HEK293 (cell line): ENCODE results near the gene MGLL.

Experiments used
- RBAK ChIP-seq: fragments of 450-650 bp; formaldehyde crosslinking; IDR thresholded peaks from 2 replicates; pipeline ENCODE4 v1.5.1; 2016; ENCODE audit warnings: missing biosample characterization, missing genetic modification characterization
- ZNF133 ChIP-seq: fragments of 450-650 bp; formaldehyde crosslinking; IDR thresholded peaks from 2 replicates; pipeline ENCODE4 v1.5.1; 2016; ENCODE audit warnings: missing biosample characterization, missing genetic modification characterization
- ZNF221 ChIP-seq: fragments of 450-650 bp; formaldehyde crosslinking; IDR thresholded peaks from 2 replicates; pipeline ENCODE4 v1.5.1; 2017; ENCODE audit warnings: missing biosample characterization, missing genetic modification characterization, borderline replicate concordance
- ZNF776 ChIP-seq: fragments of 450-650 bp; formaldehyde crosslinking; IDR thresholded peaks from 2 replicates; pipeline ENCODE4 v1.5.0; 2017; ENCODE audit warnings: missing biosample characterization, missing genetic modification characterization, borderline replicate concordance
- ZNF792 ChIP-seq: fragments of 450-650 bp; formaldehyde crosslinking; IDR thresholded peaks from 2 replicates; pipeline ENCODE4 v1.5.1; 2016; ENCODE audit warnings: missing biosample characterization, missing genetic modification characterization
- TF ChIP-seq, protein P1 (sequence below): fragments of 450-650 bp; formaldehyde crosslinking; IDR thresholded peaks from 2 replicates; pipeline ENCODE4 v1.5.1; 2016; ENCODE audit warnings: missing biosample characterization, missing genetic modification characterization
- TF ChIP-seq, protein P2 (sequence below): fragments of 450-650 bp; formaldehyde crosslinking; IDR thresholded peaks from 2 replicates; pipeline ENCODE4 v1.5.1; 2017; ENCODE audit warnings: missing biosample characterization, mild to moderate bottlenecking, missing genetic modification characterization, moderate library complexity
- TF ChIP-seq, protein P3 (sequence below): fragments of 450-650 bp; formaldehyde crosslinking; IDR thresholded peaks from 2 replicates; pipeline ENCODE4 v1.5.1; 2016; ENCODE audit warnings: missing biosample characterization, missing genetic modification characterization
- TF ChIP-seq, protein P4 (sequence below): fragments of 450-650 bp; formaldehyde crosslinking; IDR thresholded peaks from 2 replicates; pipeline ENCODE4 v1.5.1; 2016; ENCODE audit warnings: missing biosample characterization, missing genetic modification characterization, low read depth

DNA sequence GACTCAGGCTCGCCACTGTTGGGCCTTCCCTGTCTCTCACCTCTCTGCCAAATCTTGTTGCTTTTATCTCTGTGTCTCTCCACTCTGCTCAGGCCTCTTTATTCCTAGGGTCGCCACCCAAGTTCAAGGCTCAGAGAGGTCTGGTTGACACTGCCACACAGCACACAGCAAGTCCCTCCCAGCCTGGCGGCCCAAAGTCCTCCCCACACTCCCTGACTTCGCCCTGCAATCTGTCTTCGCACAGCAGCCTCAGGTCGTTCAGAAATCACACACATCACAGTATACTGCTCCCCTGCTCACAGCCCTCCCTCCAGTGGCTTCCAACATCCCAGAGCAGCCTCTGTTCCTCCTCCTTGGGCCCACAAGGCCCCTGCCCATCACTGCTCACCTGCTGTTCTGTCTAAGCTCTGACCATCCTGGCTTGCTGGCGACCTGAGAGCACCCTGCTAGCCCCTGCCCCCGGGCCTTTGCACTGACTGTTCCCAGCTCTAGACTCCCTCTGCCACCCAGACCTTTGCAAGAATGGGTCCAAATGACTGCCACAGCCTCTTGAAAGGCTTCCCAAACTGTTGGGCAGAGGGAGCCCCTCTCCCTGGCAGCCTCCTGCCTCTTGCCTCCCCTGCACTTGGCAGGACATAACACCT, 48.4 kb downstream of the MGLL start:
- TF ChIP-seq, protein P1, sequence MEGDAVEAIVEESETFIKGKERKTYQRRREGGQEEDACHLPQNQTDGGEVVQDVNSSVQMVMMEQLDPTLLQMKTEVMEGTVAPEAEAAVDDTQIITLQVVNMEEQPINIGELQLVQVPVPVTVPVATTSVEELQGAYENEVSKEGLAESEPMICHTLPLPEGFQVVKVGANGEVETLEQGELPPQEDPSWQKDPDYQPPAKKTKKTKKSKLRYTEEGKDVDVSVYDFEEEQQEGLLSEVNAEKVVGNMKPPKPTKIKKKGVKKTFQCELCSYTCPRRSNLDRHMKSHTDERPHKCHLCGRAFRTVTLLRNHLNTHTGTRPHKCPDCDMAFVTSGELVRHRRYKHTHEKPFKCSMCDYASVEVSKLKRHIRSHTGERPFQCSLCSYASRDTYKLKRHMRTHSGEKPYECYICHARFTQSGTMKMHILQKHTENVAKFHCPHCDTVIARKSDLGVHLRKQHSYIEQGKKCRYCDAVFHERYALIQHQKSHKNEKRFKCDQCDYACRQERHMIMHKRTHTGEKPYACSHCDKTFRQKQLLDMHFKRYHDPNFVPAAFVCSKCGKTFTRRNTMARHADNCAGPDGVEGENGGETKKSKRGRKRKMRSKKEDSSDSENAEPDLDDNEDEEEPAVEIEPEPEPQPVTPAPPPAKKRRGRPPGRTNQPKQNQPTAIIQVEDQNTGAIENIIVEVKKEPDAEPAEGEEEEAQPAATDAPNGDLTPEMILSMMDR (tag by site-specific recombination) = no peak
- TF ChIP-seq, protein P2, sequence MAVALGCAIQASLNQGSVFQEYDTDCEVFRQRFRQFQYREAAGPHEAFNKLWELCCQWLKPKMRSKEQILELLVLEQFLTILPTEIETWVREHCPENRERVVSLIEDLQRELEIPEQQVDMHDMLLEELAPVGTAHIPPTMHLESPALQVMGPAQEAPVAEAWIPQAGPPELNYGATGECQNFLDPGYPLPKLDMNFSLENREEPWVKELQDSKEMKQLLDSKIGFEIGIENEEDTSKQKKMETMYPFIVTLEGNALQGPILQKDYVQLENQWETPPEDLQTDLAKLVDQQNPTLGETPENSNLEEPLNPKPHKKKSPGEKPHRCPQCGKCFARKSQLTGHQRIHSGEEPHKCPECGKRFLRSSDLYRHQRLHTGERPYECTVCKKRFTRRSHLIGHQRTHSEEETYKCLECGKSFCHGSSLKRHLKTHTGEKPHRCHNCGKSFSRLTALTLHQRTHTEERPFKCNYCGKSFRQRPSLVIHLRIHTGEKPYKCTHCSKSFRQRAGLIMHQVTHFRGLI (tag by site-specific recombination) = no peak
- TF ChIP-seq ZNF792 (no peak), ZNF776 (tag by site-specific recombination) (no peak), ZNF133 (tag by site-specific recombination) (no peak), ZNF221 (no peak), RBAK (tag by site-specific recombination) (no peak)
- TF ChIP-seq, protein P3, sequence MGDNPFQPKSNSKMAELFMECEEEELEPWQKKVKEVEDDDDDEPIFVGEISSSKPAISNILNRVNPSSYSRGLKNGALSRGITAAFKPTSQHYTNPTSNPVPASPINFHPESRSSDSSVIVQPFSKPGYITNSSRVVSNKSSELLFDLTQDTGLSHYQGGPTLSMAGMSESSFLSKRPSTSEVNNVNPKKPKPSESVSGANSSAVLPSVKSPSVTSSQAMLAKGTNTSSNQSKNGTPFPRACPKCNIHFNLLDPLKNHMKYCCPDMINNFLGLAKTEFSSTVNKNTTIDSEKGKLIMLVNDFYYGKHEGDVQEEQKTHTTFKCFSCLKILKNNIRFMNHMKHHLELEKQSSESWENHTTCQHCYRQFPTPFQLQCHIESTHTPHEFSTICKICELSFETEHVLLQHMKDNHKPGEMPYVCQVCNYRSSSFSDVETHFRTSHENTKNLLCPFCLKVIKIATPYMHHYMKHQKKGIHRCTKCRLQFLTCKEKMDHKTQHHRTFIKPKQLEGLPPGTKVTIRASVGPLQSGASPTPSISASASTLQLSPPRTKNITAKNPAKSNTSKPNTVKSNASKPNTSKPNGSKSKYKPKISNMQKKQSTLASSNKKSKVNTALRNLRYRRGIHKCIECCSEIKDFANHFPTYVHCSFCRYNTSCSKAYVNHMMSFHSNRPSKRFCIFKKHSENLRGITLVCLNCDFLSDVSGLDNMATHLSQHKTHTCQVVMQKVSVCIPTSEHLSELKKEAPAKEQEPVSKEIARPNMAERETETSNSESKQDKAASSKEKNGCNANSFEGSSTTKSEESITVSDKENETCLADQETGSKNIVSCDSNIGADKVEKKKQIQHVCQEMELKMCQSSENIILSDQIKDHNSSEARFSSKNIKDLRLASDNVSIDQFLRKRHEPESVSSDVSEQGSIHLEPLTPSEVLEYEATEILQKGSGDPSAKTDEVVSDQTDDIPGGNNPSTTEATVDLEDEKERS (tag by site-specific recombination) = no peak
- TF ChIP-seq, protein P4, sequence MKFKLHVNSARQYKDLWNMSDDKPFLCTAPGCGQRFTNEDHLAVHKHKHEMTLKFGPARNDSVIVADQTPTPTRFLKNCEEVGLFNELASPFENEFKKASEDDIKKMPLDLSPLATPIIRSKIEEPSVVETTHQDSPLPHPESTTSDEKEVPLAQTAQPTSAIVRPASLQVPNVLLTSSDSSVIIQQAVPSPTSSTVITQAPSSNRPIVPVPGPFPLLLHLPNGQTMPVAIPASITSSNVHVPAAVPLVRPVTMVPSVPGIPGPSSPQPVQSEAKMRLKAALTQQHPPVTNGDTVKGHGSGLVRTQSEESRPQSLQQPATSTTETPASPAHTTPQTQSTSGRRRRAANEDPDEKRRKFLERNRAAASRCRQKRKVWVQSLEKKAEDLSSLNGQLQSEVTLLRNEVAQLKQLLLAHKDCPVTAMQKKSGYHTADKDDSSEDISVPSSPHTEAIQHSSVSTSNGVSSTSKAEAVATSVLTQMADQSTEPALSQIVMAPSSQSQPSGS (tag by site-specific recombination) = no peak
